Activated naive CD8-positive, alpha-beta T cell treated with anti-CD3 and anti-CD28 coated beads, Interleukin-2, amount 50 U/mL, for 24 hours (primary cell): ENCODE results near the gene IL6ST.
"Not testable (repeated sequence)": the region's sequence is repeated elsewhere in the genome, so short reads cannot be mapped to it uniquely, and the experiment has no call there.

Experiments
- ATAC-seq: fragments of 150-1000 bp; cut with Tn5 transposase; one replicate; pipeline ENCODE4 v1.10.0; 2021
- DNase-seq: peaks from one replicate; pipeline ENCODE4 v3.0.0; 2021
- H3K27ac Mint-ChIP-seq: one replicate; pipeline ENCODE4 v1.8.0; 2021; ENCODE audit warnings: mild to moderate bottlenecking, mixed read lengths
- H3K27me3 Mint-ChIP-seq: one replicate; pipeline ENCODE4 v1.8.0; 2021; ENCODE audit warnings: mixed read lengths
- H3K36me3 Mint-ChIP-seq: one replicate; pipeline ENCODE4 v1.8.0; 2021; ENCODE audit warnings: low read depth, mixed read lengths
- H3K4me1 Mint-ChIP-seq: one replicate; pipeline ENCODE4 v1.8.0; 2021; ENCODE audit warnings: mixed read lengths
- H3K4me3 Mint-ChIP-seq: one replicate; pipeline ENCODE4 v1.8.0; 2021; ENCODE audit warnings: mild to moderate bottlenecking, moderate library complexity, mixed read lengths
- H3K9me3 Mint-ChIP-seq: one replicate; pipeline ENCODE4 v1.8.0; 2021; ENCODE audit warnings: mixed read lengths

Gene IL6ST

DNA sequence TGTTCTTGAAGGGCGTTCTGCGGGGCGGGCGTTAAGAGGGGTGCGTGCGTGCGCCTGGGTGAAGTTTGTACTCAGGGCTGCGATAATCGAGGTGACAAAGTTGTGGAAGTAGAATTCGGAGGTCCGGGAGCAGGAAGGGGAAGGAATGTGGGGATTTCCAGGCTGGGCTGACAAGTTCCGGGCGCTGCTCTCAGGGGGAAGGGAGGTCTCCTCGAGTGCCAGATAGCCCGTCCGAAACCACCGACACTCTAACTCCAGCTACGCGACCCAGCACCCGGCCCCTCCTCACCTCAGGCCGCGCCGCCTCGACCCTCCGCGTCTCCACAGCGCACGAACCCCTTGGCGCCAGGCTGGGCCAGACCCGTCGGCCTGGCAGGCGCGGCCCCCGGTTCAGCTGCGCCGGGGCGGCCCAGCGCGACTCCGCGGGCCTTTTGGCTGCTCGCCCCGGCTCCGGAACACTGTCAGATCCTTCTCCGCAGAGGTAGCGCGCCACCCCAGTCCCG is at the start of gene IL6ST:
Gene IL6ST, minus strand, starts transcription at position 469 of the 503 bp plus-strand sequence. CDS start 18,685 bp downstream, outside the sequence.
- no peak for ATAC-seq
- no peaks in the 10 kb centered on the region for H3K27me3 Mint-ChIP-seq
- peaks cover 5% of the 10 kb centered on the region for H3K9me3 Mint-ChIP-seq
- peak within 1 kb of the TSS; percentile 99 for H3K4me3 Mint-ChIP-seq
- no peak for DNase-seq
- peaks cover 75% of the 10 kb centered on the region for H3K4me1 Mint-ChIP-seq
- peak within 1 kb of the TSS; percentile 98 for H3K27ac Mint-ChIP-seq
- peaks cover 35% of the 10 kb centered on the region for H3K36me3 Mint-ChIP-seq

DNA sequence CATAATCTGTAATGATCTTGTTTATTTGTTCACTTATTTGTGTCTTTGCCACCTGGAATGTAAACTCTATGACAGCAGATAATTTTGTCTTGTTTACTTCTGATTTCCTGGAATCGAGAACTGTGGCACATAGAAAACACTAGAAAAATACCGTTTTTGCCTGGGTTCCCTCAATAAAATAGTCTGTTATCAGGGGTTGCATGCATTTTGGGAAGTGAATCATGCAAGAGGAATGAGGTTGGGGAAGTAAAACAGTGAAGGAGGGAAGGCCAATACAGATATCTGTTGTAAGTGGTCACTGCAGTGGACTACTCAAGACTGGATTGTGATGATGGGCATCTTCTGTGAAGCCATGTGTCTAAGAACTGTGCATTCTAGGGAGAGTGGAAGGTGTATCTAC is 45.2 kb upstream of the IL6ST start:
- Mint-ChIP-seq H3K27ac (no peak overlapping the region), H3K4me1 (peaks cover 13% of the 10 kb centered on the region), H3K4me3 (no peak overlapping the region), H3K36me3 (no peaks in the 10 kb centered on the region), H3K9me3 (no peaks in the 10 kb centered on the region), H3K27me3 (peaks cover 3% of the 10 kb centered on the region)
- DNase-seq: no peak
- ATAC-seq: no peak

DNA sequence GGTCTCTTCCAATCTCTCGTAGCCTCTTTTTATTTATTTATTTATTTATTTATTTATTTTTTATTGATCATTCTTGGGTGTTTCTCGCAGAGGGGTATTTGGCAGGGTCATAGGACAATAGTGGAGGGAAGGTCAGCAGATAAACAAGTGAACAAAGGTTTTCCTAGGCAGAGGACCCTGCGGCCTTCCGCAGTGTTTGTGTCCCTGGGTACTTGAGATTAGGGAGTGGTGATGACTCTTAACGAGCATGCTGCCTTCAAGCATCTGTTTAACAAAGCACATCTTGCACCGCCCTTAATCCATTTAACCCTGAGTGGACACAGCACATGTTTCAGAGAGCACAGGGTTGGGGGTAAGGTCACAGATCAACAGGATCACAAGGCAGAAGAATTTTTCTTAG is 43.4 kb upstream of the IL6ST start:
- H3K27me3 Mint-ChIP-seq, ATAC-seq, H3K9me3 Mint-ChIP-seq, H3K27ac Mint-ChIP-seq, H3K4me3 Mint-ChIP-seq, H3K4me1 Mint-ChIP-seq, H3K36me3 Mint-ChIP-seq, DNase-seq: not testable (repeated sequence)

DNA sequence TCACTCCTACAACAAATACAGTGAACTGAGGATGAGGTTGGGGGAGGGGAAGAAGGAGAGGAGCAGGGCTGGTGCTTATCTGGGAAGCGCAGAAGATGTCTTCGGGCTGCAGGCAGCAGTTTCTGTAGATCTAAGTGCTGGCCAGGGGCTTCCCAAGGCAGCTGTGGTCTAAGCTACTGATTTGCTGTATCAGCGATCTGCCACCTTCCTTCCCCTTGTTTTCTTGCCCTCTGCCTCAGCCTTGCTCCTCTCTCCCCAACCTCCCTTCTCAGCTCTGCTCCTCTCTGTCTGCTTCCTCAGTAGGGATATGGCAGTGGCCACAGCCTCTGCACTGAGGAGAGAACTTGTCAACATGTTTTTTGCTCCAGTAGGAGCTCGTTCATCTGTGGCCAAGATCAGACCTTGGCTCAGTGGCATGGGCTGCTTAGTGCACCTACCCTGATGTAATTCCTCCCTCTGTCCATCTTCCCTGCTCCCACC is 42.8 kb upstream of the IL6ST start:
- ATAC-seq: no peak
- no peak for DNase-seq
- Mint-ChIP-seq H3K4me3 (no peak overlapping the region), H3K27ac (no peak overlapping the region), H3K9me3 (no peaks in the 10 kb centered on the region), H3K27me3 (peaks cover 3% of the 10 kb centered on the region), H3K36me3 (no peaks in the 10 kb centered on the region), H3K4me1 (peaks cover 7% of the 10 kb centered on the region)

DNA sequence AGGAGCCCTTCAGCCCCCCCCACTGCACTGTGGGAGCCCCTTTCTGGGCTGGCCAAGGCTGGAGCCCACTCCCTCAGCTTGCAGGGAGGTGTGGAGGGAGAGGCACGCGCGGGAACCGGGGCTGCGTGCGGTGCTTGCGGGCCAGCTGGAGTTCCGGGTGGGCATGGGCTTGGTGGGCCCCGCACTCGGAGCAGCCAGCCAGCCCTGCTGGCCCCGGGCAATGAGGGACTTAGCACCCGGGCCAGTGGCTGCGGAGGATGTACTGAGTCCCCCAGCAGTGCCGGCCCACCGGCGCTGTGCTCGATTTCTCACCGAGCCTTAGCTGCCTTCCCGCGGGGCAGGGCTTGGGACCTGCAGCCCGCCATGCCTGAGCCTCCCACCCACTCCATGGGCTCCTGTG is 40.6 kb upstream of the IL6ST start:
- not testable (repeated sequence) for H3K27ac Mint-ChIP-seq, H3K27me3 Mint-ChIP-seq, ATAC-seq, H3K4me3 Mint-ChIP-seq, DNase-seq, H3K36me3 Mint-ChIP-seq, H3K9me3 Mint-ChIP-seq, H3K4me1 Mint-ChIP-seq

DNA sequence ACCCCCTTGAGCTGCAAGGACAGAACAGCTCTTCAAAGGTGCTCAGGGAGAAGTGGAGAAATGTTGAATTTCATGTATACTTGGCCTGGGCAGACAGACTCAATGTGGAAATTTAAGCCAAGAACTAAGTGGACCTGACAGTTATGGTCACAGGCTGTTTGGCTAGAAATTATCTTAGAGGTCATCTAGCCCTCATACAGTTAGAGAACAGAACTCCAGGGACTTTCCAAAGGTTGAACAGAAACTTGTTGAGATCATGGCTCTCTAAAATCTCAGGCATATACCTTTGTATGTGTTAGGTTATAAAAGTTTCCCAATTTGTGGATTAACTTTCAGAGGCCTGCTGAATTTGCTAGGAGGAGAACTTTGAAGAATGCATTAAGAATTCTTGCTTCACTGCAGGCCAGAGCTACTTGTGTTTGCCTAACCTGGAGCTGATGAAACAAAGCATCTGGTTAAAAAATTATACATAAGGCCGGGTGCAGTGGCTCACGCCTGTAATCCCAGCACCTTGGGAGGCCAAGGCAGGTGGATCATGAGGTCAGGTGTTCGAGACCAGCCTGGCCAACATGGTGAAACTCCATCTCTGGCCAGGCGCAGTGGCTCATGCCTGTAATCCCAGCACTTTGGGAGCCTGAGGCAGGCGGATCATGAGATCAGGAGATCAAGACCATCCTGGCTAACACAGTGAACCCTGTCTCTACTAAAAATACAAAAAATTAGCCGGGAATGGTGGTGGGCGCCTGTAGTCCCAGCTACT is 35.3 kb upstream of the IL6ST start:
- H3K27ac Mint-ChIP-seq, H3K27me3 Mint-ChIP-seq, H3K9me3 Mint-ChIP-seq, DNase-seq, ATAC-seq, H3K36me3 Mint-ChIP-seq, H3K4me3 Mint-ChIP-seq: not testable (repeated sequence)
- peaks cover 15% of the 10 kb centered on the region for H3K4me1 Mint-ChIP-seq

DNA sequence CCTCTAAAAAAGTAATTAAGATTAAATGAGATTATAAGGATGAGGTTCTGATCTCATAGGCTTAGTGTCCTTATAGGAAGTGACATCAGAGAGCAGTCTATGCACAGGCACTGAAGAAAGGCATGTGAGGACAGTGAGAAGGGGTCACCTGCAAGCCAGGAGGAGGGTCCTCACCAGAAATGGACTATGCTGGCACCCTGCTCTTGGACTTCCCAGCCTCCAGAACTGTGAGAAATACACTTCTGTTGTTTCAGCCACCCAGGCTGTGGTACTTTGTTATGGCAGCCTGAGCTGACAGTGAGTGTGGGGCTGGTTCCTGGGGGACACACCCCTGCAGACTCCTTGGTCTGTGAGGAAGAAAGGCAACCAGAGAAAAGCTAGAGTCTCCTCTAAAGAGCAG is 34.7 kb upstream of the IL6ST start:
- no peak overlapping the region for H3K4me3 Mint-ChIP-seq
- no peaks in the 10 kb centered on the region for H3K9me3 Mint-ChIP-seq
- H3K27me3 Mint-ChIP-seq: no peaks in the 10 kb centered on the region
- no peak overlapping the region for H3K27ac Mint-ChIP-seq
- H3K4me1 Mint-ChIP-seq: peaks cover 15% of the 10 kb centered on the region
- ATAC-seq (no peak), DNase-seq (no peak)
- no peaks in the 10 kb centered on the region for H3K36me3 Mint-ChIP-seq

DNA sequence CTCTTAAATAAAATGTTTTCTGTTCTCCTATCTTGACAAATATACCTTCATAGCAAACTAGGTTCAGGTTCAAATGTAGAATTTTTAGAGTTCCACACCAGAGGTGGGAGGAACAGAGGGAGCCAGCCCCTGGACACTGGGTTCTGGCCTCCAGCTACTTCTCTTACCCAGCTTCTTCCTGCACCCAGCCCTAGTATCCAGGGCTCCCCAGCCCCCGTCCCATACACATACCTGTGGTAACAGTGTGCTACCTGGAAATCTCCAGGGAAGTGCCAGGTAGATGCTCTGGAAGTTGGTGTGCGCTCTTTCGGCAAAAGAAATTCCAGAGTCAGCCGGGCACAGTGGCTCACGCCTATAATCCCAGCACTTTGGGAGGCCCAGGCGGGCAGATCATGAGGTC is 33.9 kb upstream of the IL6ST start:
- DNase-seq (no peak), ATAC-seq (no peak)
- H3K27me3 Mint-ChIP-seq: no peaks in the 10 kb centered on the region
- peaks cover 15% of the 10 kb centered on the region for H3K4me1 Mint-ChIP-seq
- H3K9me3 Mint-ChIP-seq: no peaks in the 10 kb centered on the region
- no peaks in the 10 kb centered on the region for H3K36me3 Mint-ChIP-seq
- no peak overlapping the region for H3K4me3 Mint-ChIP-seq
- no peak overlapping the region for H3K27ac Mint-ChIP-seq

DNA sequence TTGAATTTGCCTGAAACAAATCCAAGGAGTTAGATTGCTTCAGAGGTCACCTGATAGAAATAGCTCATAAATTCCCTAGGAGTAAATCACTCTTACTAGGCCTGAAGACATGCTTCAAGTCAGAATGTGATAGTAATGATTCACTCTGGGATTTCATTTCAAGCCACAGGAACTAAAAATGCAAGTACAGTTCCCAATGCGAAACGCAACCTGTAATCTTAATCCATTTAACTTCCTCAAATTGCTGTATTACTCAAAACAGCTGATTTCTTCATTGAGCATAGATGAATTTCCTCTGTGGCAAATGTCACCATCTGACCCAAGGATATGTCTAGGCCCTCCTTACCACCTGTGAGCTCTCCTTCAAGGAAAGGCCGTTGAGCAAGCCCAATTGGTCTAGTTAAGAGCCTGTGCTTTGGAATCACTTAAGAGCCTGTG is 32.1 kb upstream of the IL6ST start:
- H3K27ac Mint-ChIP-seq: no peak overlapping the region
- H3K9me3 Mint-ChIP-seq: no peaks in the 10 kb centered on the region
- DNase-seq (no peak), ATAC-seq (peak; percentile 84)
- H3K4me3 Mint-ChIP-seq: no peak overlapping the region
- H3K4me1 Mint-ChIP-seq: peaks cover 15% of the 10 kb centered on the region
- H3K27me3 Mint-ChIP-seq: no peaks in the 10 kb centered on the region
- no peaks in the 10 kb centered on the region for H3K36me3 Mint-ChIP-seq

DNA sequence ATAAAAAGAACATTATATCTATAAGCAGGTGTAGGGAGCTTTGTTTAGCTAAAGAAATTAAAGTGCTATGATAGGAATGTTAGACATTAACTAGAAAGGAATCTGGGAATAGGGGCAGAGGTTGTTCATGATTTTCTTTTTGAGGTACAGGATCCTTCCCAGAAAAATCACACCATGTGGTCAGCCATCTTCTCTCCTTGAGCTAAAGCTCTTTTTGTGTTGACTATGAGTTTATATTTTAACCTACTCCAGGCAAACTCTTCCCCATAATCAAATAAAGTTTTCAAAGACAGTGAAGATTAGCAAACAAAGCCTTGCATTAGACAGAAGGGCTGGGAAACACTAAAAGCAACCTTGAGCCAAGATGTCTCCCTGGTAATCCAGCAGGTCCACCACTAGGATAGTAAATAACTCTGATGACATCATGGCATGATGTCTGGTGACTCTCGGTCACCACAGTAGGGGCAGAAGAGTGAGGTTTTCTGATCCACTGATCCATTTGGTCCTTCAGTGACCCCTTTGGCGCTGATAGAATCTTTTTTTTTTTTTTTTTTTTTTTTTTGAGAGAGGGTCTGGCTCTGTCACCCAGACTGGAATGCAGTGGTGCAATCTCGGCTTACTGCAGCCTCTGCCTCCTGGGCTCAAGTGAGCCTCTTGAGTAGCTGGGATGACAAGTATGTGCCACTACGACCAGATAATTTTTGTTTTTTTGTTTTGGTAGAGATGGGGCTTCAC is 30.6 kb upstream of the IL6ST start:
- H3K27ac Mint-ChIP-seq: no peak overlapping the region
- no peak for DNase-seq
- H3K4me1 Mint-ChIP-seq: peaks cover 15% of the 10 kb centered on the region
- ATAC-seq: no peak
- H3K27me3 Mint-ChIP-seq: no peaks in the 10 kb centered on the region
- H3K36me3 Mint-ChIP-seq: no peaks in the 10 kb centered on the region
- H3K9me3 Mint-ChIP-seq: no peaks in the 10 kb centered on the region
- no peak overlapping the region for H3K4me3 Mint-ChIP-seq

DNA sequence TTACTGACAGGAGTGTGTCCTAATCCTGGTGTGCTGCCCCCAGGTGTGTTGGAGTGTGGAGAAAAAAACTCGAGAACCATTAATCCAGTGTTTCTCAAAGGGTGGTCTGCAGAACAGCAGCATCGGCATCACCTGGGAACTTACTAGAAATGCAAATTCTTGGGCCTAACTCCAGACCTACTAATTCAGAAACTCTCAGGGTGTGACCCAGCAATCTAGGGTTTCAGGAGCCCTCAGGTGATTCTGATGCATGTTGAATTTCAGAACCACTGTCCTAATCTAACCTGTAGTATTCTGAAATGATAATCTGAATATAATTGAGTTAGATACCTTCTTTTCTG is 30.0 kb upstream of the IL6ST start:
- ATAC-seq (no peak), DNase-seq (no peak)
- Mint-ChIP-seq H3K27ac (no peak overlapping the region), H3K4me3 (no peak overlapping the region), H3K4me1 (peaks cover 17% of the 10 kb centered on the region), H3K9me3 (no peaks in the 10 kb centered on the region), H3K27me3 (no peaks in the 10 kb centered on the region), H3K36me3 (no peaks in the 10 kb centered on the region)

DNA sequence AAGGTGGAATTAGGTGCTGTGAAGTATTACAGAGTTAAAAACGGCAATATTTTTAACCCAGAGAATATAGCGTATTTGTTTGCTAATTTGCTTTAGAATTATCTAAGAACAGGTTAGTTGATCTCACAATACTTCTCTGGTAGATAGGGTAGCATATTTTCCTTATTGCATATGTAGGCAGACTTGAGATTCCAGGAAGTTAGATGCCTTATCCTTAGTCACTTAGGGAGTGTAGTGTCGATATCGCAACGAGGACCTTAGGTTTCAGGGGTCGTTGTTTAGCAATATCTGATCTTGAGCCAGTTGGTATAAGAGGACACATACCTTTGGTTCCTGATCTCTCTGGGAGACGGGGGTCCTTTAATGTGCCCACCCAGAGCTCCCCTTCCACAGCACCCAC is 28.5 kb upstream of the IL6ST start:
- Mint-ChIP-seq H3K27me3 (no peaks in the 10 kb centered on the region), H3K36me3 (no peaks in the 10 kb centered on the region), H3K27ac (no peak overlapping the region), H3K4me1 (peaks cover 26% of the 10 kb centered on the region), H3K4me3 (no peak overlapping the region), H3K9me3 (no peaks in the 10 kb centered on the region)
- no peak for ATAC-seq
- DNase-seq: no peak

DNA sequence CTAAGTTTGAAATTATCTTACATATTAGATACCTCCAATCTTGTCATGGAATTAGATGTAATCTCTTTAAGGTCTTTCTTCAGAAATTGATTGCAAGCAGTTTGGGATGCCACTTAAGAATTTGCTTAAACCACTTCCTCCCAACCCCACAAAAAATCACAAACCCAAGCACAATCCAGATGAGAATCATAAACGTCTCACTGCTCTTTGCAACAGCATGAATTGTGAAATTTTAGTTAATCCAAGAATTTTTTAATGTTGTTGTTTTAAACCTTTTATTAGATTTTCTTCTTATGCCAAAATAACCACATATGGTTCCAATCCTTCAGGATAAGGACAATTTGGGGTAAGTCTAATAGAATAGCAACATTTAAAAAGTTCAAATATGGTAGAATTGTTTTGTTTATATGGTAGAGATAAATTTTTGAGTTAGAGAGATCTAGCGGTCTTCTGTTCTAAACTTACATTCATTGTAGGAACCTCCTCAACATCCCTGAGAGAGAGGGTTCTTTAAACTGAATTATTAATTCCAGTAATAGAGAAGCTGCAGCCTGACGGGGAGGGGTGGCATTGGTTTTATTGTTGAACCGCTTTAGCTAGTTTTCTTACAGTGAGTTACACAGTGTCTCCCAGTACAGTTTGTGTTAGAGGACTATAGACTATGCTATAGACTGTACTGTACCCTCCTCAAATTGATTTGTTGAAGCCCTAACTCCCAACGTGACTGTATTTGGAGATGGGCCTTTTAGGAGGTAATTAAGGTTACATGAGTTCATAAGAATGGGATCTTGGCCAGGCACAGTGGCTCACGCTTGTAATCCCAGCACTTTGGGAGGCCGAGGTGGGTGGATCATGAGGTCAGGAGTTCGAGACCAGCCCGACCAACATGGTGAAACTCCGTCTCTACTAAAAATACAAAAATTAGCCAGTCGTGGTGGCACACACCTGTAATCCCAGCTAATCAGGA is 24.8 kb upstream of the IL6ST start:
- Mint-ChIP-seq H3K36me3 (peaks cover 3% of the 10 kb centered on the region), H3K9me3 (peaks cover 5% of the 10 kb centered on the region), H3K4me3 (peak overlapping the region; percentile 1), H3K4me1 (peaks cover 16% of the 10 kb centered on the region), H3K27me3 (no peaks in the 10 kb centered on the region), H3K27ac (no peak overlapping the region)
- ATAC-seq (no peak), DNase-seq (no peak)

DNA sequence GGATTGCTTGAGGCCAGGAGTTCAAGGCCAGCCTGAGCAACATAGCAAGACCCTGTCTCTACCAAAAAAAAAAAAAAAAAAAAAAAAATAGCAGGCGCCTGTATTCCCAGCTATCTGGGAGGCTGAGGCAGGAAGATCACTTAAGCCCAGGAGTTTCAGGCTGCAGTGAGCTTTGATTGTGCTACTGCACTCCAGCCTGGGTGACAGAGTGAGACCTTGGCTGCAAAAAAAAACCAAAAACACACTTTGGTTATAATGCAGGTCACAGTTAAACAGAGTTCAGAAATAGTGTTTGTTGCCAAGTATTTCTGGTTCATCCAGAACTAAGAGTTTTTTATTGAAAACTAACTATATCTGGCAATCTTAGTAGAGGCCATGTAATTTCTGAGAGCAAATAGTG is 24.1 kb upstream of the IL6ST start:
- H3K4me1 Mint-ChIP-seq: peaks cover 16% of the 10 kb centered on the region
- ATAC-seq: no peak
- peaks cover 3% of the 10 kb centered on the region for H3K36me3 Mint-ChIP-seq
- no peak for DNase-seq
- H3K27me3 Mint-ChIP-seq: no peaks in the 10 kb centered on the region
- peaks cover 5% of the 10 kb centered on the region for H3K9me3 Mint-ChIP-seq
- H3K4me3 Mint-ChIP-seq: no peak overlapping the region
- H3K27ac Mint-ChIP-seq: no peak overlapping the region
